Stimulated activated CD4-positive, alpha-beta T cell treated with anti-CD3 and anti-CD28 coated beads, Interleukin-12 subunit alpha, Interleukin-12 subunit beta, amount 100 ng/mL, for 24 hours (primary cell): ENCODE results near the gene DOCK10.
"Not testable (repeated sequence)": the region's sequence is repeated elsewhere in the genome, so short reads cannot be mapped to it uniquely, and the experiment has no call there.

Source experiments
- DNase-seq, 2 experiments: peaks; one replicate each; pipeline ENCODE4 v3.0.0-alpha.2; 2020; ENCODE audit warnings: low read depth in 2 of 2

The DOCK10 gene

GRCh38 chr2:225041851-225042799 lies at the start of gene DOCK10:
Gene DOCK10 (minus strand): TSS chr2:225042468. CDS start chr2:225042374, 94 bp downstream.
- peak; percentile 31 to 49 for DNase-seq

DNA sequence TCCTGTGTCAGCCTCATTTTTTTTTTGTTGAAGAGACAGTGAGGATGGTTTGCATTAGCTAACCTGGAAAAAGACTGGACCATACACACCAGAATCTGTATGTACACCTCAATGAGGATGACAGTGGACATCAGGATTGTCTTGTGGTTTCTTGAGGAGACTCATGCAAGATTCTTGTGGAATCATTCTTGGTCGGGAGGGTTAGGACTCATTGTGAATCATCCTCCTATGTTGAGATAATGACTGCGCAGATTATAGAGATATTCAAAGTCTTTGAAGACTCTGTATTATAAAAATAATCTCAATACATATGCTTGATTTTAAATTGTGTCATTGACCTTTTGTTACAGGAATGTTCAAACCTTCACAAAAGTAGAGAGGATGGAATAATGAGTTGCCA lies 49.1 kb upstream of the DOCK10 start:
- DNase-seq = no peak

- DNase-seq = no peak
Measured at GRCh38 chr2:225090746-225091145, 48.5 kb upstream of the DOCK10 start.

- DNase-seq = no peak
Measured at GRCh38 chr2:225086915-225087314, 44.6 kb upstream of the DOCK10 start.

DNA sequence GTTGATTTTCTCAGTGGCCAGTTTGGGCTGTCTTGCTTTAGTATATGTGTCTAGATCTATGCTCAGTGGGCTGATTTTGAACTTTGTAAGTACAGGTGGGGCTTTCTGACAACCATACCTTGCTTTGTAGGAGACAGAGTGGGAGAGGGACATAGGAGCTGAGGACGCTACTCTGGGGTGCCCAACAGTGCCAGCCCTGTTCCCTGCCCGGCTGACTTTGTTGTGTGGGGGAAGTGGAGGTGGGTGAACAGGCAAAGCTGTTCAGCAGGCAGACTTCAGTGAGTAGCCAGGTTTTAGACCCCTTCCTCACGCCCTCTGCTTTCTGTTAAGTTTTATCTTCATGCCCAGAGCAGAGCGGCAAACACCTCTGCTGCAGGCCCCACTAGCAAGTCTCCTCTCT lies 44.2 kb upstream of the DOCK10 start:
- no peak for DNase-seq

- no peak for DNase-seq
Measured at GRCh38 chr2:225083276-225083675, 41.0 kb upstream of the DOCK10 start.

DNA sequence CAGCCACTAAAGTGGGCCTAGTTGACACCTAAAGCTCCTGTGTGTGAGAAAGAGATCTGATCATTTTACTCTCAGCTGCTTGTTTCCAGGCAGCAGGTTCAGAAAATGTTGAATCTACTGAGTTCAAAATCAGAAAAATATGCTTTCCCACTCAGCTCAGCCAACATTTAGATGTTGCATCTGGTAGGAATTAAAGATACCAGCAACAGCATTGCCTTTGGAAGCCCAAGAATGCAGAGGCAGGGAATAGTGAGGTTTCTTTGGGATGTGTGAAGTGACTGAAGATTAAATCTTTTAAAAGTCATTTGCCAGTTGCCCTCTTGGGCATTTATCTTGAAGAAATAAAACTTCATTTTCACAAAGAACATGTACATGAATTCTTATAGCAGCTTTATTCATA lies 33.9 kb upstream of the DOCK10 start:
- DNase-seq = no peak

DNA sequence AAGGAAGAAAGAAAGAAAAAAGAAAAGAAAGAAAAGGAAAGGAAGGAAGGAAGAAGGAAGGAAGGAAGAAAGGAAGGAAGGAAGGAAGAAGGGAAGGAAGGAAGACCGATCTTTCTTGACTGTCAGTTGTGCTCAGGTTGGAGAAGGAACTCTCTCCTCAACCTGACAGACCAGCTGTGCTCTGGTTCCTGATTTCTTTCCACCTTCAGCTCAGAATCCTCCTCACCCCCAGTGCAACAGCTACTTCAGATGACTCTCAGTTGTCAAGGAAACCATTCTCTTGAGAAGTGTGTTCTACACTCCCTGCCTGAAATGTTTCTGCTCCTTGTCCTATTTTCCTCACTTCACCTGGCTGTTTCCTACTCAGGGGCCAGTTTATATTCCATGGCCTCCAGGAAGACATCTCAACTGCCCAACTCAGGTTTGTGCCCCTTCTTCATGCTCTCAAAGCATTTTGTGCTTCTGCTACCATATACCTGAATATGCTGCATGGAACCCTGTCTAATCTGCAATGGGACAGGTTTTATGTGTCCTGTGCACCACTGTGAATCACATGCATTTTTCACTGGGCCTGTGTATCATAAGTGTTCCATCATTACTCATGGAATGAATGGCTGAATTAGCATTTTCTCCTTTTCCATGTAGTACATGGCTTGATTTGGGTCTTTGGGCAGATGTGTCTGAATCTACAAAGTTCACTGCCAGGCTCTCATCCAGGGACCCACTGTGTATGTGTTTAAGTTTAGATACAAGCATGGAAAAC lies 32.8 kb upstream of the DOCK10 start:
- DNase-seq = no peak

GRCh38 chr2:225074366-225074765 lies 32.1 kb upstream of the DOCK10 start:
- DNase-seq = no peak

DNA sequence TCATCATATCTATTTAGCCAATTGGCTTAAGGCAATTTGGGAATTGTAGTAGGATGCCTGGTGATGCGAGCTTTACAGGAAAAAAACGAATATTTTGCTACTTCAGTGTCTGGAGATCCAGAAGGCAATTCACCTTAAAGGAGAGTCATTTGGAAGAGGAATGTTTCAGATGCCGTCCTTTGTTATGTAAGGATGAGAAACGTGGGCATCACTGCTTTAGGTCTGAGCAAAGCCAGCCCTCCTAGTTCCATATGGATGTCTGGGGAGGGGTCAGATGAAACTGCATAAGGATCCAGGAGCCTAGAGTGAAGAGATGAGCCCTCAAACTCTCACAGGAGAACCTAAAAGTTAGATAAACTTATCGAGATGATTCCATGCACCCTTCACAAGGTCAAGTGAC lies 30.9 kb upstream of the DOCK10 start:
- DNase-seq = no peak

GRCh38 chr2:225072444-225072843 lies 30.2 kb upstream of the DOCK10 start:
- no peak for DNase-seq

DNA sequence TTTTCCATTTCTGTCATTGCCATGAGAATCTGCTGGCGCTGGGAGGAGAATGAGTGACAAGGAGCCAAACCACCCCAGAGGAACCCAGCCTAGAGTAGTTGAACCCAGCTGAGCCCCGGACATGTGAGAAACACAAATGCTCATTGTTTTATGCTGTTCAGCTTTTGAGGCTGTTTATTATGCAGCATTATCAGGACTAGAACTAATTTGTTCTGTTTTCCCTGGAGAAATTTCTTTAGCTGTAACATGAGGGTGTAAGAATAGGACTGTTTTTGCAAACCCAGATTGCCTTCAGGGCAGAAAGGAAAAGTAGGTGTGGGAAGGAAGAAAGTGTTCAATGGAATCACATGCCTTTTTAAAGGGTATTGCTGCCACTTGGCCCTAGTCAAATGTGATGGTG lies 28.5 kb upstream of the DOCK10 start:
- no peak for DNase-seq

GRCh38 chr2:225069966-225070365 lies 27.7 kb upstream of the DOCK10 start:
- no peak for DNase-seq

GRCh38 chr2:225069477-225069876 lies 27.2 kb upstream of the DOCK10 start:
- DNase-seq = no peak

GRCh38 chr2:225065882-225066281 lies 23.6 kb upstream of the DOCK10 start:
- DNase-seq = no peak

DNA sequence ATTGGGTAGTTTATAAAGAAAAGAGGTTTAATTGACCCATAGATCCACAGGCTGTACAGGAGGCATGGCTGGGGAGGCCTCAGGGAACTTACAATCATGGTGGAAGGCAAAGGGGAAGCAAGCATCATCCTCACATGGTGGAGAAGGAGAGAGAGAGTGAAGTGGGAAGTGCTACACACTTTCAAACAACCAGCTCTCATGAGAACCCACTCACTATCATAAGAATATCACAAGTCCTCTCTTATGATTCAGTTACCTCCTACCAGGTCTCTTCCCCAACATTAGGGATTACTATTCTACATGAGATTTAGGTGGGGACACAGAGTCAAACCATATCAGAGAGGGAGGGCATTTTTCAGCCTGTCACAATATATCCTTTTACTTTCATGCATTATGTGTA lies 22.7 kb upstream of the DOCK10 start:
- DNase-seq = no peak

DNA sequence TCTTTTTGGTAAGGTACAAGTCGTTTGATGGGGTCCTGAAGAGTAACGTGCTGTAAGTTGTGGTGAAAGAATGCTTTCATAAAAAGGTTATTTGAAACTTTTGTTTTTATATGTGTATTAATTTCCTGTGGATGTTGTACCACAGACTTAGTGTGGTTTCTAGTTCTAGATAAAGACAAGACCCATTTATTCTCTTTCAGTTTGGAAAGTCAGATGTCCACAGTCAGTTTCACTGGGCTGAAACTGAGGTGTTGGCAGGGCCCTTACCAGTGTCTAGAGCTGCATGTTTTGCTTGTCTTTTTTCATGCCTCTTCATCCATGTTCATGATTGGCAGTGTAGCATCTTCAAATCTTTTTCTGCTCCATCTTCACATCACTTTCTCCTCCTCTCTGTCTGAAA lies 22.1 kb upstream of the DOCK10 start:
- no peak for DNase-seq

GRCh38 chr2:225056330-225057073 lies 14.2 kb upstream of the DOCK10 start:
- DNase-seq = no peak

DNA sequence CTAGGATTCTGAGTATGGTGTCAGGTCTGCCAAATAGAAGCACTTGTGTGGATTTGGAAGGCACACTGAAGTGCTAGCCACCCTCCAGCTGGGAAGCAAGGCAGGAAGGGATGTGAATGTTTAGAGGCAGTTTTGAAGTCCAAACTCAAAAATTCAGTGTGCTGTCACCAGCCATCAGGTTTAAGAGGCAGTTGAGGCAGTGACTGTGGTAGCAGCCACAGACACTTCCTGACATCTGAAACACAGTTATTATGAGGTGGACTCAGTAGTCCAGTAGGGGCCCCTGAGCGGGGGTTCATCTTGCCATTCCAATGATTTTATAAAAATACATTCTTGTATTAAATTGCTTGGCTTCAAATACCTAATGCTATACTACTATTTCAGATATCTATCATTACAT lies 13.4 kb upstream of the DOCK10 start:
- no peak for DNase-seq

DNA sequence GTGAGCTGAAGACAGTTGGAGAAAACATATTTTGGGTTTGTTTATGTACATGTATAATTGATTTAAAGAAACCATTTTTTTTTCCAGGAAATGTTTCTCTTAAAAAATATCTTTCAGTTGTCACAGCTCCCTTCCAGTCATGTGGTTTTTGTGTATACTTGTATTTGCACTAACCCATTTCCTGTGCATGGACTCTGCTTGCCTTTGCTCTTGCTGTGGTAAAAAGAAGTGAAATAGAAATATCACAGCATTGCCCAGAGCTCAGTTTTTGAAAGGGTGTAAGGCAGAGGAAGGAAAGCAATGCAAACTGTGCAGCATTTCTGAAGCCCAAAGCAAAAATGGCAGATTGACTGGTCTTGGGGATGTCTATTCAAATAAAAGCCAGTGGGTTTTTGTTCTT lies 10.4 kb upstream of the DOCK10 start:
- no peak for DNase-seq

- not testable (repeated sequence) for DNase-seq
Measured at GRCh38 chr2:225047502-225047901, 5.2 kb upstream of the DOCK10 start.

DNA sequence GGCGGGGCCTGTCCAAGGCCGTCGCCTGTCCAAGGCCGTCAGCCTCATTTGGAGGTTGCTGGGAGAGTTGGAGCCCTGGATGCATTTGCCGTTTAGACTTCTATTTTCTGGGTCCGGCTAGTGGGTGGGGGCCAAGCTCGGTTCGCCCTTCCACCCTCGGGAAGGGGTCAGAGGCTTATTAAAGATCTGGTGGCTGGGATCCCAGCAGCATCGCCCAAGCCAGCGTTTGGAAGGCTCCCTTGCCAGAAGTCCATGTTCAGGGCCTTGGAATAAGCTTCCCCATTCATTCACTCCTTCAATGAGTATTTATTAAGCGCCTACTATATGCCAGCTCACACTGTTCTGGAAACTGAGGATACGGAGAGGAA lies 516 bp upstream of the DOCK10 start:
- no peak for DNase-seq
